GM23248 (cell line): ENCODE measurements around the gene KCMF1.

Experiments
- EZH2 ChIP-seq: fragments of 200-600 bp; sonication (generic); IDR thresholded peaks from 2 replicates; pipeline ENCODE4 v1.6.1; 2018; ENCODE audit warnings: antibody characterized with exemption, mild to moderate bottlenecking; ENCODE audit not compliant: insufficient read depth, poor library complexity, severe bottlenecking
- EZH2phosphoT487 ChIP-seq: fragments of 200-600 bp; sonication (generic); IDR thresholded peaks from 2 replicates; pipeline ENCODE4 v1.6.1; 2018; ENCODE audit warnings: antibody characterized with exemption, moderate library complexity, mild to moderate bottlenecking, low read depth; ENCODE audit not compliant: insufficient read depth

- TF ChIP-seq EZH2phosphoT487 (no peak), EZH2 (no peak)
These were observed 30.0 kb upstream of the KCMF1 start for GRCh38 chr2:84940831-84941412.
